GM23338 (cell line): ENCODE data around the gene PPIA.

Experiments
- CREB1 ChIP-seq: fragments of 250-450 bp; sonication (Bioruptor Pico); IDR thresholded peaks from 2 replicates; pipeline ENCODE4 v1.5.0; 2020; ENCODE audit warnings: low read depth, mild to moderate bottlenecking, moderate library complexity
- CTCF ChIP-seq, 2 experiments: fragments of 200-600 bp in 1 of 2; sonication (generic) in 1 of 2; conservative IDR thresholded peaks; 2 replicates each; pipeline versions ENCODE4 v1.5.1 to v1.6.1; 2016 to 2017; ENCODE audit warnings: antibody characterized with exemption in 2 of 2, low read depth in 2 of 2, mild to moderate bottlenecking in 2 of 2, moderate library complexity in 1 of 2
- EZH2 ChIP-seq: fragments of 200-600 bp; sonication (generic); IDR thresholded peaks from one replicate; pipeline ENCODE4 v1.8.0; 2017; ENCODE audit warnings: antibody characterized with exemption, mild to moderate bottlenecking, low read depth; ENCODE audit not compliant: unreplicated experiment
- EZH2phosphoT487 ChIP-seq: fragments of 200-600 bp; sonication (generic); IDR thresholded peaks from one replicate; pipeline ENCODE4 v1.8.1; 2018; ENCODE audit warnings: antibody characterized with exemption; ENCODE audit not compliant: unreplicated experiment
- JUNB ChIP-seq: IDR thresholded peaks from one replicate; pipeline ENCODE4 v1.6.1; 2016; ENCODE audit warnings: antibody characterized with exemption; ENCODE audit not compliant: unreplicated experiment
- POLR2AphosphoS5 ChIP-seq: IDR thresholded peaks from 2 replicates; pipeline ENCODE4 v1.6.1; 2016; ENCODE audit warnings: antibody characterized with exemption, low read depth
- REST ChIP-seq: IDR thresholded peaks from one replicate; pipeline ENCODE4 v1.6.1; 2018; ENCODE audit warnings: antibody characterized with exemption; ENCODE audit not compliant: unreplicated experiment
- STAT1 ChIP-seq: IDR thresholded peaks from one replicate; pipeline ENCODE4 v1.6.1; 2016; ENCODE audit warnings: antibody characterized with exemption; ENCODE audit not compliant: unreplicated experiment

- no peak for TF ChIP-seq EZH2
- TF ChIP-seq REST = no peak
- TF ChIP-seq CTCF (conservative IDR thresholded peaks at IDR 0.05; ENCODE audit: low read depth in 2 of 2) = peak in 1 of 2 experiments; percentile 11; a peak in 1 of 4 replicates
- TF ChIP-seq STAT1 = no peak
- TF ChIP-seq CREB1 (CRISPR knock-in tag) = no peak
- no peak for TF ChIP-seq POLR2AphosphoS5
- no peak for TF ChIP-seq EZH2phosphoT487
- no peak for TF ChIP-seq JUNB
Measured at GRCh38 chr7:44762726-44763522, 33.6 kb upstream of the PPIA start.
